ENCODE results near the gene MGAT5.

The MGAT5 gene

DNA sequence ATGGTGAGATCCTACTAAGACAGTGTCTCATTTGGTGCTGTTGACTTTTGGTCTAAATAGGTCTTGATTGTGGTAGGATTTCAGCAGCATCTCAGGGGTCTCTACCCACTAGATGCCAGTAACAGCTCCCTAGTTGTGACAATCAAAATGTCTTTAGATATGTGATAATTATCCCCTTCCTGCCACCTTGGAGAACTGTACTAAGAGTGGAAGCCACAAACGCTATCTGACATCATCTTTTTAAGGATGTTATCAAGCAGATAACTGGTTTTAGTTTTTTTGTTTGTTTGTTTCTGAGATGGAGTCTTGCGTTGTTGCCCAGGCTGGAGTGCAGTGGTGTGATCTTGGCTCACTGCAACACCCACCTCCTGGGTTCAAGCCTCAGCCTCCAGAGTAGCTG is 3.1 kb downstream of the MGAT5 start:
- in situ Hi-C loops (cut with HindIII; ENCODE audit: low pct_ligation_motif_present, low sequenced_read_pairs): no loop called here
- H3K27ac ChIP-seq: no peak overlapping the region

DNA sequence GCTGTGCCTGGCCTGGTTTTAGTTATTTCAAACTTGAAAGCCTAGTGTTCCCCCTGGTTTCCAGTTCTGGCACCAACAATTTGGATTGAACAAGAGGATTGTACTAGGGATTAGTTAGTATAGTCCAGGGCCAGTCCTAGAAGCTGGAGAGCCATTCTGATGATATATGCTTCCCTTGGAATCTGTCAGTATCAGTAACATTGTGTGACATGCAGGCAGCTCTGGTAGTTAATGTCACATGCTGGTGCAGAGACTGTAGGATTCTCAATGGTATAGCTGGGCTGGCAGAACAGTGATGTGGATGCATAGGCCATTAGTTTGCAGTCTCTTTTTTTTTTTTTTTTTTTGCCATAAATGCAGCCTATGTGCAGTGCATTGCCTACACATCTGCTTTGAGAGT is 3.6 kb downstream of the MGAT5 start:
- no peaks in the 10 kb centered on the region for H3K36me3 ChIP-seq (replicated peaks)
- no peak overlapping the region for H3K4me3 ChIP-seq (ENCODE audit: low read depth, low read length)
- no peaks in the 10 kb centered on the region for H3K27me3 ChIP-seq (replicated peaks)
- TF ChIP-seq, protein P1, sequence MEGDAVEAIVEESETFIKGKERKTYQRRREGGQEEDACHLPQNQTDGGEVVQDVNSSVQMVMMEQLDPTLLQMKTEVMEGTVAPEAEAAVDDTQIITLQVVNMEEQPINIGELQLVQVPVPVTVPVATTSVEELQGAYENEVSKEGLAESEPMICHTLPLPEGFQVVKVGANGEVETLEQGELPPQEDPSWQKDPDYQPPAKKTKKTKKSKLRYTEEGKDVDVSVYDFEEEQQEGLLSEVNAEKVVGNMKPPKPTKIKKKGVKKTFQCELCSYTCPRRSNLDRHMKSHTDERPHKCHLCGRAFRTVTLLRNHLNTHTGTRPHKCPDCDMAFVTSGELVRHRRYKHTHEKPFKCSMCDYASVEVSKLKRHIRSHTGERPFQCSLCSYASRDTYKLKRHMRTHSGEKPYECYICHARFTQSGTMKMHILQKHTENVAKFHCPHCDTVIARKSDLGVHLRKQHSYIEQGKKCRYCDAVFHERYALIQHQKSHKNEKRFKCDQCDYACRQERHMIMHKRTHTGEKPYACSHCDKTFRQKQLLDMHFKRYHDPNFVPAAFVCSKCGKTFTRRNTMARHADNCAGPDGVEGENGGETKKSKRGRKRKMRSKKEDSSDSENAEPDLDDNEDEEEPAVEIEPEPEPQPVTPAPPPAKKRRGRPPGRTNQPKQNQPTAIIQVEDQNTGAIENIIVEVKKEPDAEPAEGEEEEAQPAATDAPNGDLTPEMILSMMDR (IDR thresholded peaks at IDR 0.05; ENCODE audit: low read depth, low read length, missing control alignments): no peak
- in situ Hi-C loops (cut with HindIII; ENCODE audit: low pct_ligation_motif_present, low sequenced_read_pairs): no loop called here
- no peak overlapping the region for H3K27ac ChIP-seq
- DNase-seq: no peak

More for the DNA sequence above, 3.1 kb downstream of the MGAT5 start:
- TF ChIP-seq, protein P1 (IDR thresholded peaks at IDR 0.05; ENCODE audit: low read depth, low read length, missing control alignments): no peak
- no peak for DNase-seq
- Histone ChIP-seq H3K4me3 (ENCODE audit: low read depth, low read length) (no peak overlapping the region), H3K27me3 (replicated peaks) (no peaks in the 10 kb centered on the region), H3K36me3 (replicated peaks) (no peaks in the 10 kb centered on the region)

DNA sequence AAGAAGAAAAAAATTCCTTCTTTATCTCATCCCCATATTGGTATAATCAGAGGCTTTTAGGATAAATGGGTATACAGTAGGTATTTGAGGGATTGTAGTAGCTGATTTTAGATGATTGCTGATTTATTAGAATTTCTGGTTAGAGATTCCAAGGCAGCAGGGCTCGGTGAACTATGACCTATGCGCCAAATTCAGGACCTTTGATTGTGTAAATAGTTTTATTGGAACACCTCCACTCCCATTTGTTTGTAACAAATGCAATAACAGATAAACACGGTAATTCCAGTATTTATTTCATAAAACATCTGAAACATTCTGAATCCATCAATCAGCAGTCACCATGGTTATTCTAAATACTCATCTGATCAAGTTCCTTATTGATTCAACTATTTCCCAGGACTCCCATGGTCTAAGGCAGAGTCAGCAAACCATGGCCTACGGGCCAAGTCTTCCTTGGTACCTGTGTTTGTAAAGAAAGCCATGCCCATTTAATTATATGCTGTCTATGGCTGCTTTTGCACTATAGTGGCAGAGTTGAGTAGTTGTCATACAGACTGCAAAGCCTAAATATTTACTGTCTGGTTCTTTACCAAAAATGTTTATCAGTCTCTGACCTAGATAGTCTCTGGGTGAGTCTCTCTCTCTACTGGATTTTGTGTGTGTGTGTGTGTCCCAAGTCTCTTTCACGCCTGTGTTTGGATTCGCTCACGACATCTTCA is 4.3 kb downstream of the MGAT5 start:
- Histone ChIP-seq H3K4me3 (ENCODE audit: low read depth, low read length) (no peak overlapping the region), H3K27ac (no peak overlapping the region), H3K27me3 (replicated peaks) (no peaks in the 10 kb centered on the region), H3K36me3 (replicated peaks) (no peaks in the 10 kb centered on the region)
- in situ Hi-C loops (cut with HindIII; ENCODE audit: low pct_ligation_motif_present, low sequenced_read_pairs): no loop called here
- DNase-seq: no peak
- TF ChIP-seq, protein P1 (IDR thresholded peaks at IDR 0.05; ENCODE audit: low read depth, low read length, missing control alignments): no peak

DNA sequence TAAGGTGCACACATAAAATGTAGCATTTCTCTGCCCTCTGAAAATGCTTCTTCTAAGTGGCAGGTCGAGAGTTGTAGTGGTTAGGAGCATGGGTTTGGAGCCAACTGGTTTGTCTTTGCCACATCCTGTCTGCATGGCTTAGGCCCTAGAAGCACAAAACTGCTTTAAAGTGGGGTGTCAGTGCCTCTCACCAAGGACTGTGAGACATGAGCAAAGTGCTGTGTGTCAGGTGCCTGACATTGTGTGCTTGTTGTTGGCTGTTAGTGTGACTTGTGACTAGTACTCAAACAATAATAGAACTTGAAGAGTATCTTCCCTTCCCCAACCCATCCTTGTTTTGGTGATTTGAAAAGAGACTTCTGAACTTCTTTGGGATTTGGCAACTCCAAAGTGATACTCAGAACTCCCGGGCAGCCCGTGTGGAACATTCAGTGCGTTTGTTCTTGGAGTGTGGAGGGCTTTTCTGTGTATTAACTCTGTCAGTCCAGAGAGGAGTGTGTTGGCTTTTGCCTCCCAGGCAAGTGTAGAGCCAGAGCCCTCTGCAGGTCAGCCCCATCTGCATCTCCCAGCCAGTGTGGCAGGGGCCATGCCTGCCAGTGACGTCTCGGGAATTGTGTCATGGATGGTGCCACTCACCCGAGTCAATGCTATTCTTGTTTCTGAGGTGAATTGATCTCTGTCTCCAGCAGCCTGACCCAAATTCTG is 5.0 kb downstream of the MGAT5 start:
- DNase-seq: no peak
- TF ChIP-seq, protein P1 (IDR thresholded peaks at IDR 0.05; ENCODE audit: low read depth, low read length, missing control alignments): no peak
- Histone ChIP-seq H3K36me3 (replicated peaks) (no peaks in the 10 kb centered on the region), H3K27me3 (replicated peaks) (no peaks in the 10 kb centered on the region), H3K27ac (no peak overlapping the region), H3K4me3 (ENCODE audit: low read depth, low read length) (no peak overlapping the region)
- in situ Hi-C loops (cut with HindIII; ENCODE audit: low pct_ligation_motif_present, low sequenced_read_pairs): no loop called here

DNA sequence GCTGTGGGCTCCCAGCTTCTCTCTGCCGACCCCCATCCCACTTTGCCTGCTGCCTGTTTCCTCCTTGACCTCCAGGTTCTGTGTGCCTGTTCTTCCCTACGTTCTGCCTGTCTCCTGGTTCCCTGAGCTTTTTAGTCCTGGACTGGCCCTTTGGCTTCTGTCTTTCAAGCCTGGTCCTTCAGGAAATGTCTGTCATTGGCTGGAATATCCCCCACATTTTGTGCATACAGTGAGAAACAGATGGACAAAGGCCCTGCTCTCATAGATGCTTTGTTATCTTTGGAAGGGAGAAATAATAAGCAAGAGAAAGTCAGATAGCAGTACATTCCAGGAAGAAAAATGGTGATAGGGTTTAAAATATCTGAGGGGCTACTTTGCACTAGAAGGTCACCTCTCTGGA is 5.7 kb downstream of the MGAT5 start:
- TF ChIP-seq, protein P1 (IDR thresholded peaks at IDR 0.05; ENCODE audit: low read depth, low read length, missing control alignments): no peak
- Histone ChIP-seq H3K27me3 (replicated peaks) (no peaks in the 10 kb centered on the region), H3K36me3 (replicated peaks) (no peaks in the 10 kb centered on the region), H3K4me3 (ENCODE audit: low read depth, low read length) (no peak overlapping the region), H3K27ac (no peak overlapping the region)
- DNase-seq: no peak
- in situ Hi-C loops (cut with HindIII; ENCODE audit: low pct_ligation_motif_present, low sequenced_read_pairs): no loop called here

All from brain microvascular endothelial cell (primary cell).